ENCODE results near the gene SRPX2.

DNA sequence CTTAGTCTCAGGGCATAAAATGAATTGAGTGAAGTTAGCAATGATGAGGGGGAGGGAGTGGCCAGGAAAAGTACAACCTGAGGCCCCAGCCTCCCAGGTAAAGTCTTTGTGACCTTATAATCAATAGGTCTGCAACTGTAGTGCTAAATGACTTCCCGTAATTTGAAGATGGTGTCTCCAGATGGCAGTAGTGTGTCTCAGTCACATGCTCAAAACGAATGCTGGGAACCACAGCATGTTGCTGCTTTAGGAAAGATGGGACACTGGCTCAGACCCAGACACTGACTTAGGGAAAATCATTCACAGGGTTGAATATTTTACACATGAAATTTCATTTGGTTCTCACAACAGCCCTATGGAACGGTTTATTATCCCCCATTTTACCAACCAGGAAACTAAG, 10.3 kb downstream of the SRPX2 start:
- TF ChIP-seq, protein P1, sequence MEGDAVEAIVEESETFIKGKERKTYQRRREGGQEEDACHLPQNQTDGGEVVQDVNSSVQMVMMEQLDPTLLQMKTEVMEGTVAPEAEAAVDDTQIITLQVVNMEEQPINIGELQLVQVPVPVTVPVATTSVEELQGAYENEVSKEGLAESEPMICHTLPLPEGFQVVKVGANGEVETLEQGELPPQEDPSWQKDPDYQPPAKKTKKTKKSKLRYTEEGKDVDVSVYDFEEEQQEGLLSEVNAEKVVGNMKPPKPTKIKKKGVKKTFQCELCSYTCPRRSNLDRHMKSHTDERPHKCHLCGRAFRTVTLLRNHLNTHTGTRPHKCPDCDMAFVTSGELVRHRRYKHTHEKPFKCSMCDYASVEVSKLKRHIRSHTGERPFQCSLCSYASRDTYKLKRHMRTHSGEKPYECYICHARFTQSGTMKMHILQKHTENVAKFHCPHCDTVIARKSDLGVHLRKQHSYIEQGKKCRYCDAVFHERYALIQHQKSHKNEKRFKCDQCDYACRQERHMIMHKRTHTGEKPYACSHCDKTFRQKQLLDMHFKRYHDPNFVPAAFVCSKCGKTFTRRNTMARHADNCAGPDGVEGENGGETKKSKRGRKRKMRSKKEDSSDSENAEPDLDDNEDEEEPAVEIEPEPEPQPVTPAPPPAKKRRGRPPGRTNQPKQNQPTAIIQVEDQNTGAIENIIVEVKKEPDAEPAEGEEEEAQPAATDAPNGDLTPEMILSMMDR (IDR thresholded peaks at IDR 0.05; ENCODE audit: low read length): peak; percentile 36
- TF ChIP-seq EZH2 (optimal IDR thresholded peaks at IDR 0.05; ENCODE audit: low read depth, low read length): no peak
